Measurements from ENCODE around the gene FECH. TPM values are rescaled to one million over a fixed set of nuclear protein-coding genes. Genes with fewer than 3 reads are reported as not detected.

FECH gene
- total RNA-seq, 1 experiment from 2014 or later = 17.1 TPM

DNA sequence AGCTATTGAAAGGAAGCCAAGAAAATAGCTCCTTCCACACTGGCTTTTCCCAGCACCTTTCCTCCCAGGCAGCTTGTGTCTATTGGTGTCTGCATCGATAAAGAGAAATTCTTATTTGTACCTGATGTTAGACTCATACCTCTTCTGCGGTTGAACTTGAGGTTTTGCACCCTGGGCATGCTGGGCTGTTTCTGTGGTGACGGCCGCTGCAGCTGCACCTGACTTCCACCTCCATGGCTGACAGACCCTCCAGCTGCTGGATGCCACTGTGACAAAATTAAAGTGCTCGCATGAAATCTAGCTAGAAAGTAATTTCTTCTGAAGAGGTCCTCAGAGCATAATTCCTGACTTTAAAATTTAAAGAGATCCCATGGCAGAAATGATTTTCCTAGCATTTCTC is 6.6 kb downstream of the FECH start:
- no peak for DNase-seq
- H3K4me3 ChIP-seq (ENCODE audit: low read depth, low read length) = no peak overlapping the region
- Mint-ChIP-seq H3K4me1 (ENCODE audit: low read depth, unreplicated experiment) (peaks cover under 1% of the 10 kb centered on the region), H3K36me3 (ENCODE audit: insufficient read depth, unreplicated experiment) (no peaks in the 10 kb centered on the region), H3K4me3 (ENCODE audit: unreplicated experiment) (no peak overlapping the region), H3K27me3 (ENCODE audit: insufficient read depth, unreplicated experiment) (no peaks in the 10 kb centered on the region), H3K9me3 (ENCODE audit: unreplicated experiment) (no peaks in the 10 kb centered on the region), H3K27ac (ENCODE audit: unreplicated experiment) (no peak overlapping the region)
- POLR2A ChIA-PET = no interaction called here
- TF ChIP-seq, protein P1, sequence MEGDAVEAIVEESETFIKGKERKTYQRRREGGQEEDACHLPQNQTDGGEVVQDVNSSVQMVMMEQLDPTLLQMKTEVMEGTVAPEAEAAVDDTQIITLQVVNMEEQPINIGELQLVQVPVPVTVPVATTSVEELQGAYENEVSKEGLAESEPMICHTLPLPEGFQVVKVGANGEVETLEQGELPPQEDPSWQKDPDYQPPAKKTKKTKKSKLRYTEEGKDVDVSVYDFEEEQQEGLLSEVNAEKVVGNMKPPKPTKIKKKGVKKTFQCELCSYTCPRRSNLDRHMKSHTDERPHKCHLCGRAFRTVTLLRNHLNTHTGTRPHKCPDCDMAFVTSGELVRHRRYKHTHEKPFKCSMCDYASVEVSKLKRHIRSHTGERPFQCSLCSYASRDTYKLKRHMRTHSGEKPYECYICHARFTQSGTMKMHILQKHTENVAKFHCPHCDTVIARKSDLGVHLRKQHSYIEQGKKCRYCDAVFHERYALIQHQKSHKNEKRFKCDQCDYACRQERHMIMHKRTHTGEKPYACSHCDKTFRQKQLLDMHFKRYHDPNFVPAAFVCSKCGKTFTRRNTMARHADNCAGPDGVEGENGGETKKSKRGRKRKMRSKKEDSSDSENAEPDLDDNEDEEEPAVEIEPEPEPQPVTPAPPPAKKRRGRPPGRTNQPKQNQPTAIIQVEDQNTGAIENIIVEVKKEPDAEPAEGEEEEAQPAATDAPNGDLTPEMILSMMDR (IDR thresholded peaks at IDR 0.05; ENCODE audit: insufficient read depth in 1 of 2, low read depth in 1 of 2, low read length in 1 of 2, severe bottlenecking in 1 of 2, unreplicated experiment in 1 of 2) = no peak
- BruUV-seq (replicated peaks) = no TSS peak
- CTCF ChIA-PET = no interaction called here
- H3K4me1 ChIP-seq = no peaks in the 10 kb centered on the region
- intact Hi-C loops (cut with micrococcal nuclease; ENCODE audit: unreplicated experiment) = no loop called here
- H3K9me3 ChIP-seq = no peaks in the 10 kb centered on the region
- H3K36me3 ChIP-seq (ENCODE audit: control insufficient read depth, insufficient read depth, low read length) = no peaks in the 10 kb centered on the region
- H3K27me3 ChIP-seq (replicated peaks; ENCODE audit: control insufficient read depth, insufficient read depth, low read length) = no peaks in the 10 kb centered on the region

DNA sequence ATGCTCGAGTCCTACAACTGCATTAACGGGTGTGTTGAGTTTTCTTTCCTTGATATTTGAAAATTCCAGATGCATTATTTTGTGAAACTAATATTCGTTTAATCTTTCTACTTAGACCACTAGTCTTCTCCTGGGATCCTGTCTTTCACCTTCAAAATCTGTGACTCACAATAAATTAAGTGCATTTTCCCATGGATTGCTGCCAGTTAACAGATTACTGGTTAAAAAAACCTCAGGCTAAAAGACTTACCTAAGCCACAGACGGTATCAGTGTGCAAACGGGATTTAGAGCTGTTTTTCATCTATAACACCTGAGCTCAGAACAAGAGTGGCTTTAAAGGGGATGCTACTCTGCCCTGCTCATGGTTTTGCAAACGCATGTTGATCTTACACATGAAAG is 10.2 kb downstream of the FECH start:
- Mint-ChIP-seq H3K9me3 (ENCODE audit: unreplicated experiment) (no peaks in the 10 kb centered on the region), H3K27me3 (ENCODE audit: insufficient read depth, unreplicated experiment) (no peaks in the 10 kb centered on the region), H3K4me1 (ENCODE audit: low read depth, unreplicated experiment) (no peaks in the 10 kb centered on the region), H3K36me3 (ENCODE audit: insufficient read depth, unreplicated experiment) (no peaks in the 10 kb centered on the region), H3K27ac (ENCODE audit: unreplicated experiment) (no peak overlapping the region), H3K4me3 (ENCODE audit: unreplicated experiment) (no peak overlapping the region)
- Histone ChIP-seq H3K9me3 (no peaks in the 10 kb centered on the region), H3K4me1 (no peaks in the 10 kb centered on the region), H3K27me3 (replicated peaks; ENCODE audit: control insufficient read depth, insufficient read depth, low read length) (no peaks in the 10 kb centered on the region), H3K36me3 (ENCODE audit: control insufficient read depth, insufficient read depth, low read length) (no peaks in the 10 kb centered on the region), H3K4me3 (ENCODE audit: low read depth, low read length) (no peak overlapping the region)
- TF ChIP-seq, protein P1 (IDR thresholded peaks at IDR 0.05; ENCODE audit: insufficient read depth in 1 of 2, low read depth in 1 of 2, low read length in 1 of 2, severe bottlenecking in 1 of 2, unreplicated experiment in 1 of 2) = no peak
- ChIA-PET CTCF (no interaction called here), POLR2A (no interaction called here)
- no peak for DNase-seq
- no TSS peak for BruUV-seq (replicated peaks)
- intact Hi-C loops (cut with micrococcal nuclease; ENCODE audit: unreplicated experiment) = no loop called here

DNA sequence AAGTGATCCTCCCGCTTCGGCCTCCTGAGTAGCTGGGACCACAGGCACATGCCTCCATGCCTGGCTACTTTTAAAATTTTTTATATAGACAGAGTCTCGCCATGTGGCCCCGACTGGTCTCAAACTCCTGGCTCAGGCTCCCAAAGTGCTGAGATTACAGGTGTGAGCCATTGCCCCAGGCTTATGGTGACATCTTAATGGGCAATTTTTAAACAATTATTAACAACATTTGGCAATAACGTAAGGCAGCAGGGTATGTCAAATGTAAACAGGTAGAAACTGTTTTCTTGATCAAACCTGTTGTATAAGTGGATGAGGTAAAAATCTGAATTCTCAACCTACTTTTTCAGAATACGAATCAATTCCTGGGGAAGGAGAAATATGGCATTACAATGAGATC is 11.0 kb downstream of the FECH start:
- H3K9me3 Mint-ChIP-seq (ENCODE audit: unreplicated experiment) = no peaks in the 10 kb centered on the region

More for the DNA sequence above, 11.0 kb downstream of the FECH start:
- ChIA-PET CTCF (no interaction called here), POLR2A (no interaction called here)
- no peaks in the 10 kb centered on the region for H3K4me1 Mint-ChIP-seq (ENCODE audit: low read depth, unreplicated experiment)
- H3K27me3 Mint-ChIP-seq (ENCODE audit: insufficient read depth, unreplicated experiment) = no peaks in the 10 kb centered on the region
- no peak for DNase-seq
- Histone ChIP-seq H3K4me3 (ENCODE audit: low read depth, low read length) (no peak overlapping the region), H3K9me3 (no peaks in the 10 kb centered on the region), H3K27me3 (replicated peaks; ENCODE audit: control insufficient read depth, insufficient read depth, low read length) (no peaks in the 10 kb centered on the region), H3K4me1 (no peaks in the 10 kb centered on the region), H3K36me3 (ENCODE audit: control insufficient read depth, insufficient read depth, low read length) (no peaks in the 10 kb centered on the region)
- no peak overlapping the region for H3K27ac Mint-ChIP-seq (ENCODE audit: unreplicated experiment)
- TF ChIP-seq, protein P1 (IDR thresholded peaks at IDR 0.05; ENCODE audit: insufficient read depth in 1 of 2, low read depth in 1 of 2, low read length in 1 of 2, severe bottlenecking in 1 of 2, unreplicated experiment in 1 of 2) = no peak
- no peak overlapping the region for H3K4me3 Mint-ChIP-seq (ENCODE audit: unreplicated experiment)
- intact Hi-C loops (cut with micrococcal nuclease; ENCODE audit: unreplicated experiment) = no loop called here
- no TSS peak for BruUV-seq (replicated peaks)
- H3K36me3 Mint-ChIP-seq (ENCODE audit: insufficient read depth, unreplicated experiment) = no peaks in the 10 kb centered on the region

Data from Caco-2 (cell line).